NOMO-1 treated with DMSO at 0.1 percent for 48 hours (cell line): ENCODE results near the gene LMX1B.
A peak's percentile ranks its signal among the peaks of the same experiment; 100 is the strongest.

ENCODE experiments used
- DNase-seq: peaks from one replicate; lab custom pipeline; 2025; ENCODE audit not compliant: unreplicated experiment; lab: John Stamatoyannopoulos, UW

LMX1B gene

DNA sequence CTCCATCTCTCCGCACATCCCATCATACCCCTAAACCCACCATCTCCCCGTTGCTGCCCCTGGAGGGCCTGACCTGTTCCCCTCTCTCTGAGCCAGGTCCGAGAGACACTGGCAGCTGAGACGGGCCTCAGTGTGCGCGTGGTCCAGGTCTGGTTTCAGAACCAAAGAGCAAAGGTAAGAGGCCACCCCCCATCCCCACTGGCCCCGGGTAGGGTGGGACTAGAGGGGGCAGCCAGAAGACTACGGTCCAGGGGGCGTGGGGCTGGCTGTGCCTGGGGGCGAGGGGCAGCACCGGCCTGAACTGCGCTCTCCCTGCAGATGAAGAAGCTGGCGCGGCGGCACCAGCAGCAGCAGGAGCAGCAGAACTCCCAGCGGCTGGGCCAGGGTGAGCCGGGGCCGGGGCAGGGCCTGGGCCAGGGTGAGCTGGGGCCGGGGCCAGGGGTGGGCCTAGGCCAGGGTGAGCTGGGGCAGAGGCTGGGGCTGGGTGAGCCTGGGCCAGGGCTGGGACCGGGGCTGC is 79.8 kb downstream of the LMX1B start:
- DNase-seq: no peak

DNA sequence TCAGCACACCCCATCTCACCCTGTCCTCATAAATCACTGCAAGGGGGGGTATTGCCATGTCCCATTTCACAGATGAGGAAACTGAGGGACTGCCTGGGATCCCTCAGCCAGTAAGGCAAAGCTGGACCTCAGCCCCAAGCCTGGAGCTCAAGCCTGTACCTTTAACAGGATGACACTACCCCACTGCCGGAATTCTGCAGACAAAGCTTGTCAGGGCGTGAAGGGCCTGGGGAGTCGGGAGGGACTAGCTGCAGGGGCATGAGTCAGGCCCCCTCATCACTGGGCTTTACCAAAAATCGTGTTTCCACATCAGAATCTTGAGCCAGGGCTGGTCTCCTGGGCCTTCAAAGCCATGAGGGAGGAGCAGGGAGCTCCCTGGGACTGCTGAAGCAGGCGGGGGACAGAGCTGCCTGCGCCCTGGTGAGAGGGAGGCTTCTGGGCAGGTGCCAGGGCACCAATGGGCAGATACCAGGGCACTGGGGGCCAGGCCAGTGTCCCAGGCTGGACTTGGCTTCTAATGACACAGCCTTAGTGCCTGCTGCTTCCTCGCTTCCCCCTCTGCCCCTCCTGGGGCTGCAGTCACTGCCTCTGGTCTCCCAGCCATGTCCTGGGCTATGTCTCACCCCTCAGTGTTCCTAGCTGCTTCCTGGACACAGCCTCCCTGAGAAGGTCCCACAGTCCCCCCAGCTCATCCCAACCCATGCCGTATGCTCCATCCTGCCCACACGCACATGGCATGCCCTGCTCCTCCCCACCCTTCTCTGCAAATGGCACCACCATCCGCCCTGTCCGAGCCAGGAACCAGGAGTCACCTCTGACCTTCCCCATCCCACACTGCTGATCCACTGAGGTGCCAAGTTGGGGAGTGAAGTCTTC is 80.7 kb downstream of the LMX1B start:
- DNase-seq: no peak

DNA sequence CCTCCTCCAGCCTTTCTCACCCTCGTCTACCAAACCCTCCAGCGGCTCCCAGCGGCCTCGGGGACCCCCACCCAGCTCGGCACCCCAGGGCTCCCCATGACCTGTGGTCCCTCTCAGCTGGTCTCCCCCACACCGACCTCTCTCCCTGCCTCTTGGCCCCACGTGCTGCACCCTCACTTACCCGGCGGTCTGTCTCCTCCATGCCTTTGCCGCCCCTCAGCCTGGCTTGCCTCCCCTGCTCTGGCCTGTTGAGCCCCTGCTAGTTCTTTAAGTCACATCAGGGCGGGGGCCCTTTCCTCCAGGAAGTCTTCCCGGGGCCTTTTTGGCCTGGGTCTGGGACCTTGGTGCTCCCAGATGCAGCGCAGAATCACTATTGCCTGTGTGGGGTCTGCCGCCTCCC is 81.5 kb downstream of the LMX1B start:
- DNase-seq: no peak

DNA sequence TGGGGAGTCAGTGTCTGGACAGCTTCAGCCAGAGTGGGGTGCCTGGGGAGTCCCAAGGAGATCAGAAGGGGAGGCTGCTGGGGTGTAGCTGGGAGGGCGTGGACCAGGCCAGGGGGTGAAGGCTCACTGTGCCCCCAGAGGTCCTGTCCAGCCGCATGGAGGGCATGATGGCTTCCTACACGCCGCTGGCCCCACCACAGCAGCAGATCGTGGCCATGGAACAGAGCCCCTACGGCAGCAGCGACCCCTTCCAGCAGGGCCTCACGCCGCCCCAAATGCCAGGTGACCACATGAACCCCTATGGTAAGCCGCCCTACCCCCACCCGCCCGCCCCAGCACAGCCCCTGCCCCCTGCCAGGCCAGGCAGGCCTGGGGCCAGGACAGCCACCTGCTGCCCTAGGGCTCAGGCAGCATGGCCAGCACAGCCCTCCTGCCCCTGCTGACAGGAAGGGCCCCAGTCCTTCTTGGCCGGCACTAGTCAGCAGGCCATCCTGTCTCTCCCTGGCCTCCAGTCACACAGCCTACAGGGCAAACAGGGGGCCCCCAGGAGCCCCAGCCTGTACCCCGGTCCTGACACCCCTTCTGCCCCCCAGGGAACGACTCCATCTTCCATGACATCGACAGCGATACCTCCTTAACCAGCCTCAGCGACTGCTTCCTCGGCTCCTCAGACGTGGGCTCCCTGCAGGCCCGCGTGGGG is 82.1 kb downstream of the LMX1B start:
- no peak for DNase-seq

DNA sequence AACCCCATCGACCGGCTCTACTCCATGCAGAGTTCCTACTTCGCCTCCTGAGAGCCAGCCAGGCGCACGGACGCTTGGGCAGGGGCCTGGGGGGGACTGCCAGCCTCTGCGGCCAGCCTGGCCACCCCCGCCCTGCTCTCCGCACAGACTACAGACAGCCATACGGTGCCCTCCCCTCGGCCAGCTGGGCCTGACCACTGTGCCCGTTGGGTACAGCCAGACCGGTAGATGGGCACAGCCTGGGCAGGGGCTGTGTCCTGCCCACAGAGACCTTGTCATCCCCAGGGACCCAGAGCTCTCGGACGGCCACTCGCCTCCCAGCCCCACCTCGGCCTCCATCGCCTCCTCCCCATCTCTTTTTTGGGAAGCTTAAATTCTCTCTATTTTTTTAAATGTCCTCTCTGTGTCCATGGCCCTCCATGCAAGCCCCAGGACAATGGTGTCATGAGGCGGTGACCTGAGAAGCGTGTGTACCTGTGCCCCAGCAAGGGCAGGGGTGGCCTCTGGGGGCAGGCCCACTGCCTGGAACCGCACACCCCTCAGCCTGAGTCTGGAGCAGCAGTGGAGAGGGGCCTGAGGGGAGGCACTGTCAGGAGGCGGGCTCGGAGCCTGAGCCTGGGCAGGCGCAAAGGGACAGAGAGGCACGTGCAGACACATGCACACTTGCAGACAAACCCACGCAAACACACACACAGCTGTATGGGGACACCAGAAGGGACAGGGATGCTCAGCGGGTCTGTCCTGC is 82.8 kb downstream of the LMX1B start:
- DNase-seq: no peak

DNA sequence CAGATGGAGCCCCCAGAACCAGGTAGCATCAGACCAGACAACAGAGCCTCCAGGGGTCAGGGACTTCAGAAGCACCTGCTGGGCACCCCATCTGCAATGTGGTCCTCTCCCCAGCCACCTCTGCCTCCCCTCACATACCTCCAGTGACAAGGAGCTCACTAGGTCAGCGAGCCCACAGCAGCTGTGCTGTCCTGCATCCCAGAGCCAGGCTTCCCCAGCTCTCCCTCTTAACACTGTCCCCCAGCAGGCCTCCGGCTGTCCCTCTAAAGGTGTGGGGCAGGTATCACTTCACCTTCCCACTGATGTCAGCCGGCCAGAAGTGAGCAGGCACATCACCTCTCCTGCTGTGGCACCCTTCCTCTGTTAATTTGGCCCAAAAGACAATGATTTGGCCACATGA is 83.6 kb downstream of the LMX1B start:
- DNase-seq: no peak

DNA sequence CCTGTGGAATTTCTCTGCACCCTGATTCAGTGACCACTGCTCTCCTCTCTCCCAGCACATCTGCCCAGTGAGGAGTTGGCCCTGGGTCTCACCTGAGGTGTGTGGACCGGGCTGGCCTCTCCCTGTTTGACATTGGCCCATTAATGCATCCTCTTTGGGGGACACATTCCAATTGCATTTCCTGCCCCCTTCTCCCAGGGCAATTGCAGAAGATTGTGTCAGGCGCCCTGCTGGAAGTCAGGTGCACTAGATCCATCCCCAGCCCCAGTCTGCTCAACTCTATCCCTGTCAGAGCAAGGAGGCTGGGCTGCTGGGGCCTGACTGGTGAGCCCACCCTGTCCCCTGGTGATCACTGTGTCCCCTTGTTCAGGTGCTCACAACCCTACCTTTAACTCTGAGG is 84.5 kb downstream of the LMX1B start:
- no peak for DNase-seq

DNA sequence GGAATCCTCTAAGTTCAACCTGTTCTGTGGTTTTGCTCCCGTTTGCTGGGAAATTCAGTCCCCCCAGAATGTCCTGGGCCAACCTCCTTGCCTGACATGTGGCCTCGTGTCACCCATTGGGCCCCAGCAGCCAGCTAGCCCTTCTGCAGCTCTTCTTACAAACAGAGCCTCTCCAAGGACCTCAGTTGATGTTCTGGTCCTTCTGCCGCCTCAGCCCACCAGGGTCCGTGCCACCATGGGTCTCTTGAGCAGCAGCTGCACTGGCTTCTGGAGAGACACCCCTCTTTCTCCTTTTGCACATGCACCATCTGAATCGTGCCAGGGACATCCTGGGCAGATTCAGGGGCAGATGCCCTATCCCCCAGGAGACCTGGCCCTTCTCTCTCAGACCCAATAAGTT is 85.0 kb downstream of the LMX1B start:
- no peak for DNase-seq

DNA sequence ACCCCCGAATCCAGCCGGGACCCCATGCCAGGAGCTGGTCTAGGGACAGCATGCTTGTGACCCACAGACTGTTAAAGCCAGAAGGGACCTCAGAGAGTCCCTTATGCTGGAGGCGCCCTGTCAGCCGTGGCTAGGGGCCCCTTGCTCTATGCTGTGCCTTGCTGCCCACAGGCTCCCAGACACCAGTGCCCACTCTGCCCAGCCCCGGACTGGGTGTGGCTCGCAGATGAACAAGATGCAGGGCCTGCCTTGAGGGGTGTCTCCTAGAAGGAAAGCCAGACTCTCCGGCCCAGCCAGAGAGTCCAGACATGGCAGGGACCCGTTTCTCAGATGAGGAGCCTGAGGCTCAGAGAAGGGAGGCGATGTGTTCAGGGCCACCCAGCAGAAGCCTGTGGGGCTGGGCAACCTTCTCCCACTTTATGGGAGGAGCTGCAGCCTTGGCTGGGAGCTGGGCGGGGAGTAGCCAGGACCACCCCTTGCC is 85.7 kb downstream of the LMX1B start:
- DNase-seq: no peak

DNA sequence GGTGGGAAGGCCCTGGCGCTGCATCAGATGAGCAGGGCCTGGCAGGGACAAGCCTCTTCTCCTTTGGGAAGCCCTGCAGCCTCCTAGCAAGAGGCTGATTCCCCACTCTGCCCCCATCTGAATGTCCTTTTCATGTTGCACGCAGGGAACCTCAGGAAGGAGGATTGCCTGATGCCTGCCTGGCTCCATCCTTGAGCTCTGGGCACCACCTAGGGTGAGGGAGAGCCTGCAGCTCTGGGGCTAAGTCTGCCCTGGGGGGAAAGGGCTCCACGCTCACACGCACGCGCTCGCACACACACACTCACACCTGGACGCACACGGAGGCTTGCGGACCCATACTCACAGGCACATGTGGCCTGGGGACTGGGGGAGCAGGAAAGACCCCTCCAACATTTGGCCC is 86.6 kb downstream of the LMX1B start:
- DNase-seq: no peak

DNA sequence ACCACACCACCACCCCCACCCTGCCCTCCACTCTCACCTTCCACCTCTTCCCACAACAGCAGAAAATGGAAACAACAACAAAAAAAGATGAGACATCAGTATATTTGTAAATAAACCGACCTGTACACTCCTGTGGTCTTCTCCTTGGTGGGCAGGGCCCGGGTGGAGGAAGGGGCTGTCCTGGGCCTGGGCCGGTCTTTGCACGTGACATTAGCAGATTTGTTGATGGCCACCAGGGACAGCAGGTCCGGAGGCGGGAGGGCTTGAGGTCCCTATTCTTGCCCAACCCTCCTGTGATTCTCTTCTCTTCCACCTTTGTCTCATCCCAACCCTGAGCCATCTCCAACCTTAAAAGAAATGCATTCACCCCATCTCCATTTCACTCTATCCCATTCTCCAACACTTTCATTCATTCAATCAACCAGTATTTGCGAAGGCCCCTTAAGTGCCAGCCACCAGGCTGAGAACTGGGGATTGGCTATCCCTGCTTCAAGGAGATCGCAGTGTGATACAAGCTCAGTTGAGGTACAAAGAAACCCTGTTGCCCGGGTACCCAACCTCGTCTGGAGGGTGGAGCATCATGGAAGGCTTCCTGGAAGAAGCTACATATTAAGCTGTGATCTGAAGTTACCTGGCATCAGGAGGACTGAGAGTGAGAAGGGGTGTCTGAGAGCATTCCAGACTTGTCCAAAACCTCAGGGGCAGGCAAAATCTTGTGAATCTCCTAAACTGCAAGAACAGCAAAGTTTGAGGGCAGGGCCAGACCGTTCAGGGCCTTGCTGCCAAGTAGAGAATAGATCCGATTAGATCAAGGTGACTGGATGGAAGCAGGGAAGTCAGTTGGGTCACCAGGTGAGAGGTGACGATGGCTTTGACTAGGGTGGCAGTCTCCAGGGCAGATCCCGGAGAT is 87.4 kb downstream of the LMX1B start:
- no peak for DNase-seq

DNA sequence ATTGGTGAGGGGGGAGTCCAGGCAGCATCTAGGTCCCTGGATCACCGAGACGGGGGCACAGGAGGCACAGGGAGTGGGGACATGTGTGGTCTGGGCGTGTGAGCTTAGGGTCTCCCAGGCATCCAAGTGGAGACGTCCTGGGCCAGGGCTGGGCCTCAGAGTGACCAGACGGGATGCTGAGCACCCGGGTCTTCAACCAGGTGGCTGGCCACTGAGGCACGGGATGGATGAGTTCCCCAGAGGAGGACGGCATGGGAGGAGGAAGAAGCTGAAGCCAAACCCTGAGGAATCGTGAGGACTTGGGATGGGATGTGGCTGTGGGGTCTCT is 88.0 kb downstream of the LMX1B start:
- no peak for DNase-seq

DNA sequence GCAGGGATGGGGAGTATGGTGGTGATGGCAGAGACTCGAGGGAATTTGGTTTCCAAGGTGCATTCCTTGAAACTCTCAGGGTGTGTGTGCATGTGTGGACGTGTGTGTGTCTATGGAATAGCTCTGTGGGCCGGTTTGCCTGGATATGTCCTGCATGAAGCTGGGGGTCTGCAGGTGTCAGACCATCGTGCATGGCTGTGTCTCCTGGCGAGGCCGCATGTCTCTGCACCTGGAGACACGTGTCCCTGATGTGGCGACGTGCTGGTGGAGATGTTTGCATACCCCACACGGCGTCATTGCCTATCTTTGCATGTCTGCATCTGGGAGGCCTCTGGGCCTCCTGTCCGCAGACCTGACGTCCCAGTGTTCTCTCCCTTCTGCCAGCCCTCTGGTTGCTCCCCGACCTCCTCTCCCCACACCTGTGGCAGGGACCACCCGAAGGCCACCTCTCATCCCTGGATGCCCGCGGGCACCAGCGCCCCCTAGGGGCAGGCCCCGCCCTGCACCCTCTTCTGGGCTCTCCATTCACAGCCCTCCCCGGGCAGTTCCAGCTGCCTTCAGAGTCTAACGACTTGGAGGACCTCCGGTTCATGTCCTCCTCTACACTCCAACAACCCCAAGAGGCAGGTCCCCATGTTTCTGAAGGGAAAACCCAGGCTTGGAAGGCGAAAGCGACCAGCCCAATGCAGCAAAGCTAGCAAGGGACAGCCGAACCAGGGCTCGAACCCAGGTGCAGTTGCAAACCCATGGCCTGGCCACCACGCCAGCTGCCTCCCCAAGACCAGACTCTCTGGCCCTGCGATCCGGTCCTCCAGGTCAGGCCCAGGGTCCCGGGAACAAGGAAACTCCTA is 88.6 kb downstream of the LMX1B start:
- DNase-seq: no peak

DNA sequence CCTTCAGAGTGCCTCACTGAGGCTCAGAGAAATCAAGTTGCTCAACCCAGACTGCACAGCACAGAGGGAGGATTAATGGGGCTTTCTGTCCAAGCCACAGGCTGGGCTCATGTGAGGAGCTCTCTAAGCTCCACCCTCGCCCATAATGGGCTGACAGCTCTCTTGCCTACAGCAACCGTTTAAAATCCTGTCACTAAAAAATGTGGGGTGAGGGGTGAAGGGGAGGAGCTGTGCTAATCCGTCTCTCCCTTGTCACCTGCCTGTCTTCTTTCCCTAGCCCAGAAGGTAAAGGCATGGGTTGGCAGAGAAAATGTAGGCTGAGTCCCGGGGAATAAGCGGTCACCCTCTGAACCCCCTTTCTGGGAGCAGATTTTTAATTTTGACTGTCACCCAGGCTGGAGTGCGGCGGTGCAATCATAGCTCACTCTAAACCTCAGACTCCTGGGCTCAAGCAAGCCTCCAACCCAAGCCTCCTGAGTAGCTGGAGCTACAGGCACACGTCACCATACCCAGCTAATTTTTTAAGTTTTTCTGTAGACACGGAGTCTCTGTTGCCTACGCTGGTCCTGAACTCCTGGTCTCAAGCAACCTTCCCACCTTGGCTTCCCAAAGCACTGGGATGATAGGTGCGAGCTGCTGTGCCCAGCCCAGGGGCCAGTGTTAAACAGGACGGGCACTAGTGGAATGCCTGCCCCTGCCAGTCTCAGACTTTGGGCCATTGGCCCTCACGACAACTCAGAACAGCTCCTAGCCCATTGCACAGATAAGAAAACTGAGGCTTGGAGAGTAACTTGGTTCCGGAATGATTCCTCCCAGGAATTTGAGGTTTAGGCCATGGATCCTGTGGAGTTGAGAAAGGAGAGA is 89.5 kb downstream of the LMX1B start:
- no peak for DNase-seq

DNA sequence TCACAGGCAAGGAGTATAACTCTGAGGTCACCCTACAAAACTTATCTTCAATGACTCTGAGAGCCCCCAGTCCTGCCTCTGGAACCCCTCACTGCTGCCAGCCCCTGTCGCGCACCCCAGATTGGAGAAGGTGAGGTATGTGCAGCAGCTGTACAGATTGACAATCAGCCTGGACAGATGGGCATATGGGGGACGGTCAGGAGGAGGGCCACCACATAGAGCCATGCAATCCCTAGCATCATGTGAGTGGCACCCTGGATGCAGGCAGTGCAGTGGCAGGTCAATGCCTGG is 90.1 kb downstream of the LMX1B start:
- DNase-seq: no peak

DNA sequence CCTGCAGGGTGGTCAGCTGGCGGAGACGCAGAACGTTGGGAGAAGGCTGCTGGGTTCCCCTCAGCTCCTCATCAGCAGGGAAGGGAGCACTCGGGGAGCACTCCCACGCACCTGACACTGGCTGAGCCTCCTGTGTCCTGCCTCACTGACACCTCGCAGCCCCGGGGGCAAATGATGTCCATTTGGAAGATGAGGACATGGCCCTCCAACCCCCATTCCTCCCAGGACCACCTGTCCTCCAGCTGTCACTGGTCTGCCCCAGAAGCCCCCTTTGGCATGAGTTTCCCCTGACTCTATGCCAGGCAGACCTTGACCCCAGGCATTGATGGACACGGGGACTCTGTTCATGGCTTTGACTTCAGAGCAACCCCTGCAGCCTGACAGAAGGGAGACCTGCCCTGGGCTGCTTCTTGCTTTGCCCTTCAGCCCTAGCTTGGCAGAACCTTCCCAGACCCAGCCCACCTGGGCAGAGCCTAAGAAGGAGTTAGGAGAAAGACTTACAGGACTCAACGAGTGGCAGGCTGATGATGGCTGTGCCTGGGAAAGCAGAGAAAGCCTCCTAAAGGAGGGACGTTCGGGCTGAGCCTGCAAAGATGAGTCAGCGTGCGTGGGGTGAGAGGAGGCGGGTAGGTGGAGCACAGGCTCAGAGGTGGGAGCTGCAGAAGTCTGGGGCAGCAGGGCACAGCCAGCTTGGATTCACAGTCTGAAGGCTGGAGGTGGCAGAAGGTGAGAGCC is 90.6 kb downstream of the LMX1B start:
- DNase-seq: no peak

DNA sequence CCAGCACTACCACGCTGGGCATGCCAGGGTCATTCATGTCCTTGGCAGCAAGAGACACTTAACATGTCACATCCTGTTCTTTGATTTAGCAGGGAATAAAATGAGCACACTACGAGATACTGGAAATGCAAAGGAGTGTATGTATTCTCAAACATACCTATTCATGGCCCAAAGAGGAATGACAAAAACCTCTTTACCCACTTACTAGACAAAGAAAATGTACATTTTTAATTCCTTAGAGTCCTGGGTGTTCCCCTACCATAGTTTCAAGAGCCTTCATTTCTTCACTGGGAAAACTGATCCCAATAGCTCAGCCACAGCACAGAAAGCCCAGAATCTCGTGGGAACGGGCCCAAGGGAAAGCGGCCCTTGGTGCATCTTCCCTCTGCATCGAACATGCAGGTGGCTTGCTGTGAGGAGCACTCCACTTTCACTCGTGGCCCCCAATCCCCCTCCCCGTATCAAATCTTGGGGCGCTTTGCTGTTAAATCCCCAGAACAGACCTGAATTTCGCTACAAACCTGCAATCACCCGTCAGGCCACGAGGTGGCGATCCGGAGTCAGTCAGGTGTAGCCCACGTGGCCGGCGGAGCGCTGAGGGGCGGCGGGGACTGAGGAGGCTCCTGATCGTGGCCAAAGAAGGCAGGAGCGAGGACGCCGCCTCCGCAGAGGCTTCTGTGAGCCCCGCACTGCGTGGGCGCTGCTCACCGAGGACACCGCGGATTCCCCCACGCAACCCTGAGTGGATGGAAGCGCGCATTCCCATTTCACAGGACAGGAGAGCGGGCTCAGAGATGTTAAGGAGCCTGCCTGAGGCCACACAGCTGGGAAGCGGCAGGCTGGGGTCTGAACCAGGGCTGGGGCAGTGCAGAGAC is 91.4 kb downstream of the LMX1B start:
- DNase-seq: peak; percentile 44
